Gastrocnemius medialis (tissue), 4 donors: ENCODE results near the gene CCL4. TPM values are rescaled to one million over a fixed set of nuclear protein-coding genes. Genes with fewer than 3 reads are reported as not detected.

Experiments used
- ATAC-seq, 2 donors: fragments of 150-250 bp; one replicate each; pipeline ENCODE4 v1.9.1; 2016
- DNase-seq, 2 donors: peaks; one replicate each; pipeline ENCODE4 v3.0.0-alpha.2; 2019
- H3K27ac ChIP-seq, 4 donors: fragments of 200-600 bp; sonication (generic); 1 replicate in 1 of 4; 2 replicates in 3 of 4; pipeline ENCODE4 v1.5.1; 2016 to 2018; ENCODE audit warnings: mild to moderate bottlenecking in 2 of 4, moderate library complexity in 1 of 4
- H3K27me3 ChIP-seq, 3 donors: fragments of 200-600 bp; sonication (generic) in 2 of 3; 1 replicate in 1 of 3; 2 replicates in 2 of 3; pipeline versions ENCODE4 v1.5.1 to v1.6.0; 2016 to 2019; ENCODE audit warnings: mild to moderate bottlenecking in 1 of 3, moderate library complexity in 1 of 3
- H3K36me3 ChIP-seq, 2 donors: fragments of 200-600 bp; sonication (generic) in 1 of 2; one replicate each; pipeline ENCODE4 v1.5.1; 2017 to 2018
- H3K4me1 ChIP-seq, 2 donors: fragments of 200-600 bp; sonication (generic) in 1 of 2; one replicate each; pipeline ENCODE4 v1.5.1; 2016 to 2017; ENCODE audit warnings: mild to moderate bottlenecking in 2 of 2
- H3K4me3 ChIP-seq, 4 donors: fragments of 200-600 bp; sonication (generic) in 3 of 4; 1 replicate in 1 of 4; 2 replicates in 3 of 4; pipeline ENCODE4 v1.5.1; 2016 to 2019; ENCODE audit warnings: mild to moderate bottlenecking in 2 of 4
- H3K9me3 ChIP-seq, 3 donors: fragments of 200-600 bp; sonication (generic) in 2 of 3; 1 replicate in 1 of 3; 2 replicates in 2 of 3; pipeline ENCODE4 v1.5.1; 2016 to 2019
- POLR2A ChIP-seq, 2 donors: fragments of 450-650 bp; IDR thresholded peaks; one replicate each; pipeline ENCODE4 v1.6.1; 2017; ENCODE audit warnings: antibody characterized with exemption in 2 of 2, mild to moderate bottlenecking in 2 of 2, moderate library complexity in 2 of 2
- in situ Hi-C, 4 donors: fragments of 200-750 bp; cut with MboI; loops; one replicate each; pipeline versions ENCODE4 v1.15.0 to v1.8.0; 2017; ENCODE audit warnings: low sequenced_read_pairs in 4 of 4
- intact Hi-C: fragments of 100-400 bp; cut with DNase I; formaldehyde crosslinking; loops from one replicate; pipeline ENCODE4 v1.15.1; 2023; ENCODE audit warnings: low total_unique reads
- total RNA-seq, 4 donors: library from RNA; depleted of rRNA; stranded (reverse); fragments of >200 nt; gene quantifications; one replicate each; pipeline versions ENCODE4 v1.1.0 to v1.2.3, GENCODE V29; 2016
- TF ChIP-seq, protein P1 (sequence below), 5 experiments: fragments of 450-650 bp in 3 of 5; fragments of 200-600 bp in 2 of 5; sonication (generic) in 2 of 5; IDR thresholded peaks in 4 of 5; conservative IDR thresholded peaks in 1 of 5; 1 replicate in 4 of 5; 2 replicates in 1 of 5; pipeline ENCODE4 v1.5.1; 2016 to 2019; ENCODE audit warnings: antibody characterized with exemption in 5 of 5, mild to moderate bottlenecking in 3 of 5, moderate library complexity in 3 of 5

Gene CCL4
- total RNA-seq, 4 donors from 2014 or later = 0.42 to 0.49 TPM; not detected in 2

DNA sequence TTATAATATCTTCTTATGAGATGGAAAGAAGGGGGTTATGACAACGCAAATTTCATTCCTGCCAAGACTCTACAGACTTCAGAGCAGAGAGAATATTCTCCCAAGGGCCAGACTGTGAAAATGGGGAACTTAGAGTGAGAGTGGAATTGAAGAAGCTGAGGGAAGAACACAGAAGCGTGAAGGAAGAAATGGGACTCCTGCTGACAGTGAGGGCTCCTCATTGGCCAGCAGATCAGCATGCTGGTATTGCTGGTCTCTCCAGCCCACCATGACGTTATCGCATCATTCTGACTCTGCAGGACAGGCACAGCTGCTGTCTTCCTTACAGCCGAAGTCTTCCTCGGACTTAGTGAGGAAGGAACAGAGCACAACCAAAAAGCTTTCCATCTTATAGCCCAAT lies 24.3 kb downstream of the CCL4 start:
- ATAC-seq = no peak

DNA sequence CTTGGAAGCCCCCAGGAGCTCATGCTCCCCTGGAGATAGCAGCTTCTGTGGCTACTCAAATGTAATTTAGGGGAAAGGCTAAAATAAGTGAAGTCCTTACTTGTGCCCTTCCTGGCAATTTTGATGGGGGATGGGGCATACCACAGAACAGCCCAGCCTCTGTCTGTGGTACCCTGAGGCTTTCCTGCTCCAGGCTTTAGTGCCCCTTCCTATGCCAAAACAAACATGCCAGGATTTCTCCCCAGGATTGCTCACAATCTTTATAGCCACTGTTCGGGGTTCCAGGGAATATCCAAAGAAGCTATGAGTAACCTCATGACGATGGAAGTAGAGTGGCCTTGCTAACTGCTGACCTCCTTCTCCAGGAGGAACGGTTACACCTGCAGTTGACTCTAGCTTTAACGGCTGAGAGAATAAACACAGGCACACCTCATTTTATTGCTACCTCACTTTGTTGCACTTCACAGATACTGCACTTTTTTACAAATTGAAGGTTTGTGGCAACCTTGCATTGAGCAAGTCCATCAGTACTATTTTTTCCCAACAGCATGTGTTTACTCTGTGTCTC lies 24.9 kb downstream of the CCL4 start:
- DNase-seq = no peak
- Histone ChIP-seq H3K36me3 (no peaks in the 10 kb centered on the region), H3K4me3 (no peak overlapping the region), H3K4me1 (no peaks in the 10 kb centered on the region), H3K27ac (no peak overlapping the region), H3K27me3 (peaks cover 0 to 2% (median 0%) of the 10 kb centered on the region in 3 donors), H3K9me3 (no peaks in the 10 kb centered on the region)
- intact Hi-C loops = no loop called here
- no peak for ATAC-seq
- TF ChIP-seq, protein P1, sequence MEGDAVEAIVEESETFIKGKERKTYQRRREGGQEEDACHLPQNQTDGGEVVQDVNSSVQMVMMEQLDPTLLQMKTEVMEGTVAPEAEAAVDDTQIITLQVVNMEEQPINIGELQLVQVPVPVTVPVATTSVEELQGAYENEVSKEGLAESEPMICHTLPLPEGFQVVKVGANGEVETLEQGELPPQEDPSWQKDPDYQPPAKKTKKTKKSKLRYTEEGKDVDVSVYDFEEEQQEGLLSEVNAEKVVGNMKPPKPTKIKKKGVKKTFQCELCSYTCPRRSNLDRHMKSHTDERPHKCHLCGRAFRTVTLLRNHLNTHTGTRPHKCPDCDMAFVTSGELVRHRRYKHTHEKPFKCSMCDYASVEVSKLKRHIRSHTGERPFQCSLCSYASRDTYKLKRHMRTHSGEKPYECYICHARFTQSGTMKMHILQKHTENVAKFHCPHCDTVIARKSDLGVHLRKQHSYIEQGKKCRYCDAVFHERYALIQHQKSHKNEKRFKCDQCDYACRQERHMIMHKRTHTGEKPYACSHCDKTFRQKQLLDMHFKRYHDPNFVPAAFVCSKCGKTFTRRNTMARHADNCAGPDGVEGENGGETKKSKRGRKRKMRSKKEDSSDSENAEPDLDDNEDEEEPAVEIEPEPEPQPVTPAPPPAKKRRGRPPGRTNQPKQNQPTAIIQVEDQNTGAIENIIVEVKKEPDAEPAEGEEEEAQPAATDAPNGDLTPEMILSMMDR (IDR thresholded peaks at IDR 0.05 in 4 of 5, conservative IDR thresholded peaks at IDR 0.05 in 1 of 5) = no peak
- TF ChIP-seq POLR2A (IDR thresholded peaks at IDR 0.05) = no peak
- in situ Hi-C loops = loop anchor here in 1 of 4 donors (25.0 kb wide), 1 partner anchor 141 kb away; the partner anchor contains the start of genes CCL14 and CCL16

More for the DNA sequence above, 24.3 kb downstream of the CCL4 start:
- peaks cover 0 to 2% (median 0%) of the 10 kb centered on the region in 3 donors for H3K27me3 ChIP-seq
- H3K4me3 ChIP-seq = no peak overlapping the region
- no peaks in the 10 kb centered on the region for H3K36me3 ChIP-seq
- no peaks in the 10 kb centered on the region for H3K9me3 ChIP-seq
- H3K4me1 ChIP-seq = no peaks in the 10 kb centered on the region
- in situ Hi-C loops (loop anchor here in 1 of 4 donors (25.0 kb wide), 1 partner anchor 141 kb away; the partner anchor contains the start of genes CCL14 and CCL16), intact Hi-C loops (no loop called here)
- DNase-seq = no peak
- H3K27ac ChIP-seq = no peak overlapping the region
- TF ChIP-seq, protein P1 (IDR thresholded peaks at IDR 0.05 in 4 of 5, conservative IDR thresholded peaks at IDR 0.05 in 1 of 5) = no peak
- TF ChIP-seq POLR2A (IDR thresholded peaks at IDR 0.05) = no peak

DNA sequence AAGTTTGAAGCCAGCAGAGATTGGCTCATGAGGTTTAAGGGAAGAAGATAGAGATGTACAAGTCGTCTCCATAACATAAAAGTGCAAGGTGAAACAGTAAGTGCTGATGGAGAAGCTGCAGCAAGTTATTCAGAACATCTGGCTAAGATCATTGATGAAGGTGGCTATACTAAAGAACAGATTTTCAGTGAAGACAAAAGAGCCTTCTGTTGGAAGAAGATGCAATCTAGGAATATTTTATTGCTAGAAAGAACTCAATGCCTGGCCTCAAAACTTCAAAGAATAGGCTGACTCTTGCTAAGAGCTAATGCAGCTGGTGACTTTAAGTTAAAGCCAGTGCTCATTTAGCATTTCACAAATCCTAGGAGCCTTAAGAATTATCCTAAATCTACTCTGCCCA lies 26.0 kb downstream of the CCL4 start:
- TF ChIP-seq, protein P1 (IDR thresholded peaks at IDR 0.05 in 4 of 5, conservative IDR thresholded peaks at IDR 0.05 in 1 of 5) = no peak
- no peak for TF ChIP-seq POLR2A (IDR thresholded peaks at IDR 0.05)
- peaks cover 0 to 2% (median 0%) of the 10 kb centered on the region in 3 donors for H3K27me3 ChIP-seq
- H3K4me3 ChIP-seq = no peak overlapping the region
- no peak for ATAC-seq
- intact Hi-C loops = no loop called here
- DNase-seq = no peak
- in situ Hi-C loops = loop anchor here in 1 of 4 donors (25.0 kb wide), 1 partner anchor 142 kb away; the partner anchor contains the start of genes CCL14 and CCL16
- no peaks in the 10 kb centered on the region for H3K36me3 ChIP-seq
- no peaks in the 10 kb centered on the region for H3K9me3 ChIP-seq
- no peak overlapping the region for H3K27ac ChIP-seq
- H3K4me1 ChIP-seq = no peaks in the 10 kb centered on the region

DNA sequence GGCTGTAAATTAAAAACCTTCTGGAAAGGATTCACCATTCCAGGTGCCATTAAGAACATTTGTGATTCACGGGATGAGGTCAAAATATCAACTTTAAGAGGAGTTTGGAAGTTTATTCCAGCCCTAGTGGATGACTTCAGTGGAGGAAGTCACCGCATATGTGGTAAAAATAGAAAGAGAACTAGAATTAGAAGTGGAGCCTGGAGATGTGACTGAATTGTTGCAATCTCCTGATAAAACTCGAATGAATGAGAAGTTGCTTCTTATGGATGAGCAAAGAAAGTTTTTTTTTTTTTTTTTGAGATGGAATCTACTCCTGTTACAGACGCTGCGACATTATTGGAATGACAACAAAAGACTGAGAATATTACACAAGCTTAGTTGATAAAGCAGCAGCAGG lies 26.7 kb downstream of the CCL4 start:
- no peaks in the 10 kb centered on the region for H3K36me3 ChIP-seq
- intact Hi-C loops = no loop called here
- ATAC-seq (no peak), DNase-seq (no peak)
- no peak overlapping the region for H3K27ac ChIP-seq
- in situ Hi-C loops = loop anchor here in 1 of 4 donors (25.0 kb wide), 1 partner anchor 143 kb away; the partner anchor contains the start of genes CCL14 and CCL16
- no peak for TF ChIP-seq POLR2A (IDR thresholded peaks at IDR 0.05)
- TF ChIP-seq, protein P1 (IDR thresholded peaks at IDR 0.05 in 4 of 5, conservative IDR thresholded peaks at IDR 0.05 in 1 of 5) = no peak
- H3K4me3 ChIP-seq = no peak overlapping the region
- H3K27me3 ChIP-seq = peaks cover 0 to 3% (median 0%) of the 10 kb centered on the region in 3 donors
- no peaks in the 10 kb centered on the region for H3K9me3 ChIP-seq
- no peaks in the 10 kb centered on the region for H3K4me1 ChIP-seq
